Thyroid gland (tissue), 4 donors: Measurements from ENCODE around the gene MRPL45. TPM values are rescaled to one million over a fixed set of nuclear protein-coding genes. Genes with fewer than 3 reads are reported as not detected.

Source experiments
- DNase-seq, 2 donors: peaks; one replicate each; pipeline ENCODE4 v3.0.0-alpha.2; 2019
- H3K27ac ChIP-seq, 3 donors: fragments of 200-600 bp; sonication (generic); 1 replicate in 2 of 3; 2 replicates in 1 of 3; pipeline ENCODE4 v1.5.1; 2016 to 2019; ENCODE audit warnings: mild to moderate bottlenecking in 1 of 3, moderate library complexity in 1 of 3
- H3K27me3 ChIP-seq: fragments of 200-600 bp; sonication (generic); one replicate; pipeline ENCODE4 v1.5.1; 2019
- H3K36me3 ChIP-seq, 2 donors: fragments of 200-600 bp; sonication (generic); one replicate each; pipeline ENCODE4 v1.5.1; 2016 to 2019
- H3K4me1 ChIP-seq, 2 donors: fragments of 200-600 bp; sonication (generic); one replicate each; pipeline ENCODE4 v1.5.1; 2017 to 2019
- H3K4me3 ChIP-seq, 3 donors: fragments of 200-600 bp; sonication (generic); replicated peaks in 1 of 3; 1 replicate in 2 of 3; 2 replicates in 1 of 3; pipeline ENCODE4 v1.5.1; 2016; ENCODE audit warnings: mild to moderate bottlenecking in 1 of 3
- H3K9me3 ChIP-seq: fragments of 200-600 bp; sonication (generic); one replicate; pipeline ENCODE4 v1.5.1; 2017
- WGBS, 2 donors: methylation state at CpG; one replicate each; pipeline ENCODE4 v1.1.5; 2017; 5-methylcytosine and 5-hydroxymethylcytosine counted together
- intact Hi-C: fragments of 100-400 bp; cut with DNase I; formaldehyde crosslinking; loops from one replicate; pipeline ENCODE4 v1.15.1; 2023
- total RNA-seq, 4 donors: library from RNA; depleted of rRNA; stranded (reverse); fragments of >200 nt; gene quantifications; one replicate each; pipeline ENCODE4 v1.2.3, GENCODE V29; 2016
- TF ChIP-seq, protein P1 (sequence below), 6 experiments: fragments of 200-600 bp in 3 of 6; fragments of 450-650 bp in 3 of 6; sonication (generic) in 3 of 6; IDR thresholded peaks; one replicate each; pipeline ENCODE4 v1.5.1; 2016 to 2019; ENCODE audit warnings: antibody characterized with exemption in 6 of 6, mild to moderate bottlenecking in 2 of 6, inconsistent platforms in 1 of 6, moderate library complexity in 1 of 6

Gene MRPL45
- total RNA-seq, 4 donors from 2014 or later = 26.6 to 38.3 (median 30.3) TPM

DNA sequence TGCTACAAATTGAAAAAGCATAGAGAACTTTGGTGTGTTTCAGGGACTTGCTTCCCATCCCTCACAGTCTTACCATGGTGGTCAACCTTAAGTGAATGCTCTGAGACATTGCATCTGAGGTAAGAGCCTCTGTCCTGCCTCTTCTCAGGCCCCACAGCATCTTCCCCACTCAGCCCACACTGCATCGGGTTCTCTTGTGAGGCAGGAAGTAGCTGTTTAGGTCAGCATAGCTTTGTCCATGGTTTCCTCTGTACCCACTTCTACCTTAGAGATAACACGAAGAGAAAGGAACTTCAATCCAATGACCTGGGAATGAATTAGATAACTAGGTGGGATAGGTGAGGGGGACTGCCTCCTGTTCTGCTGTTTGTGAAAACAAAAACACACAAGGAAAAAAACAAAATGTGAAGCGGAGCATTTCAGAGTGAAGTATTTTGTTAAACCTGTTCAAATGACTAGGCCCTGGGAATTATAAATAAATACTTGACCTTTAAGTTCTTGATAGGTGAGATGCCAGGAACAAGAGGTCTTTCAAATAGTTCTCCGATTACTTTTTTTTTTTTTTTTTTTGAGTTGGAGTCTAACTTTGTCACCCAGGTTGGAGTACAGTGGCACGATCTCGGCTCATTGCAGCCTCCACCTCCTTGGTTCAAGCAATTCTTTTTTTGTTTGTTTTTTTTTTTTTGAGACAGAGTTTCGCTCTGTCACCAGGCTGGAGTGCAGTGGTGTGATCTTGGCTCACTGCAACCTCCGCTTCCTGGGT is 72.3 kb downstream of the MRPL45 start:
- Histone ChIP-seq H3K4me1 (peaks cover 17 to 21% of the 10 kb centered on the region in 2 donors), H3K9me3 (no peaks in the 10 kb centered on the region), H3K27ac (peak overlapping the region; percentile 47 to 79 (median 77)), H3K27me3 (no peaks in the 10 kb centered on the region), H3K36me3 (peaks cover 0 to 8% of the 10 kb centered on the region in 2 donors), H3K4me3 (no peak overlapping the region)
- intact Hi-C loops = no loop called here
- peak in 1 of 2 donors; percentile 12 for DNase-seq
- 61 to 64% methylated on average over 8 of the region's 8 CpGs for WGBS, 2 donors
- TF ChIP-seq, protein P1, sequence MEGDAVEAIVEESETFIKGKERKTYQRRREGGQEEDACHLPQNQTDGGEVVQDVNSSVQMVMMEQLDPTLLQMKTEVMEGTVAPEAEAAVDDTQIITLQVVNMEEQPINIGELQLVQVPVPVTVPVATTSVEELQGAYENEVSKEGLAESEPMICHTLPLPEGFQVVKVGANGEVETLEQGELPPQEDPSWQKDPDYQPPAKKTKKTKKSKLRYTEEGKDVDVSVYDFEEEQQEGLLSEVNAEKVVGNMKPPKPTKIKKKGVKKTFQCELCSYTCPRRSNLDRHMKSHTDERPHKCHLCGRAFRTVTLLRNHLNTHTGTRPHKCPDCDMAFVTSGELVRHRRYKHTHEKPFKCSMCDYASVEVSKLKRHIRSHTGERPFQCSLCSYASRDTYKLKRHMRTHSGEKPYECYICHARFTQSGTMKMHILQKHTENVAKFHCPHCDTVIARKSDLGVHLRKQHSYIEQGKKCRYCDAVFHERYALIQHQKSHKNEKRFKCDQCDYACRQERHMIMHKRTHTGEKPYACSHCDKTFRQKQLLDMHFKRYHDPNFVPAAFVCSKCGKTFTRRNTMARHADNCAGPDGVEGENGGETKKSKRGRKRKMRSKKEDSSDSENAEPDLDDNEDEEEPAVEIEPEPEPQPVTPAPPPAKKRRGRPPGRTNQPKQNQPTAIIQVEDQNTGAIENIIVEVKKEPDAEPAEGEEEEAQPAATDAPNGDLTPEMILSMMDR (IDR thresholded peaks at IDR 0.05) = no peak

Other genes starting within 250 kb of the MRPL45 start
- gene TBC1D3C, start 228.5 kb upstream of the MRPL45 start, total RNA-seq = not detected
- gene TBC1D3E, start 169.2 kb upstream of the MRPL45 start, total RNA-seq = not detected
- gene TBC1D3, start 104.6 kb upstream of the MRPL45 start, total RNA-seq = not detected
- gene GPR179, start 46.8 kb downstream of the MRPL45 start, total RNA-seq = under 1 TPM in 2 of 4 donors, not detected in 2; under 0.01 to 0.13 TPM
- gene SOCS7, start 54.7 kb downstream of the MRPL45 start, total RNA-seq = 10 to 100 TPM; 17.1 to 22.3 (median 20.1) TPM
- gene ARHGAP23, start 131.3 kb downstream of the MRPL45 start, total RNA-seq = 10 to 100 TPM; 13.0 to 40.8 (median 24.6) TPM